H1 (cell line): ENCODE results near the gene ALG14. TPM values are rescaled to one million over a fixed set of nuclear protein-coding genes. Genes with fewer than 3 reads are reported as not detected.

Experiments
- CTCF ChIA-PET: fragments of 300-600 bp; sonication (Branson Sonifier 250); formaldehyde crosslinking; loops from one replicate; lab custom pipeline; 2021; ENCODE audit not compliant: partially characterized antibody; lab: Charles Lee
- POLR2A ChIA-PET: fragments of 300-600 bp; sonication (Branson Sonifier 250); formaldehyde crosslinking; loops from one replicate; lab custom pipeline; 2021; ENCODE audit warnings: inconsistent platforms; ENCODE audit not compliant: partially characterized antibody; lab: Charles Lee
- DNase-seq, 2 experiments: peaks; one replicate each; pipeline versions ENCODE4 v3.0.0 to v3.0.0-alpha.2; 2010 to 2022; ENCODE audit warnings: low spot score in 2 of 2, low read depth in 1 of 2, mixed read lengths in 1 of 2
- FAIRE-seq: peaks from 2 replicates; lab custom pipeline; 2011; peaks lifted over from hg19 to GRCh38; lab: Jason Lieb, UNC
- H2AFZ ChIP-seq: 2 replicates; pipeline ENCODE4 v1.8.1; 2012; ENCODE audit warnings: low read length, inconsistent platforms
- H2AK5ac ChIP-seq: 2 replicates; pipeline ENCODE4 v1.6.1; 2013; ENCODE audit warnings: low read depth, low read length
- H2BK120ac ChIP-seq: replicated peaks from 2 replicates; pipeline ENCODE3; 2013; ENCODE audit warnings: low read depth, low read length, inconsistent platforms
- H2BK12ac ChIP-seq: 2 replicates; pipeline ENCODE4 v1.6.1; 2013; ENCODE audit warnings: low read depth, low read length
- H2BK15ac ChIP-seq: 2 replicates; pipeline ENCODE4 v1.6.1; 2013; ENCODE audit warnings: low read length
- H2BK20ac ChIP-seq: 2 replicates; pipeline ENCODE4 v1.6.1; 2013; ENCODE audit warnings: low read length
- H2BK5ac ChIP-seq: 2 replicates; pipeline ENCODE4 v1.6.1; 2013; ENCODE audit warnings: low read depth, low read length
- H3K14ac ChIP-seq: 2 replicates; pipeline ENCODE4 v1.6.1; 2013; ENCODE audit warnings: inconsistent platforms; ENCODE audit not compliant: insufficient read length
- H3K18ac ChIP-seq: 2 replicates; pipeline ENCODE4 v1.6.1; 2013; ENCODE audit warnings: low read length; ENCODE audit errors: extremely low read depth
- H3K23ac ChIP-seq: 2 replicates; pipeline ENCODE4 v1.6.1; 2013; ENCODE audit warnings: inconsistent platforms; ENCODE audit not compliant: insufficient read length
- H3K23me2 ChIP-seq: 2 replicates; pipeline ENCODE4 v1.6.1; 2013; ENCODE audit warnings: low read depth, low read length
- H3K27ac ChIP-seq: 2 replicates; pipeline ENCODE4 v1.6.1; 2011; ENCODE audit warnings: low read depth, low read length, inconsistent platforms
- H3K27me3 ChIP-seq, 4 experiments: replicated peaks in 1 of 4; 1 replicate in 1 of 4; 2 replicates in 3 of 4; pipeline versions ENCODE4 v1.6.1 to v1.8.1; 2011 to 2013; ENCODE audit warnings: low read length in 3 of 4, mild to moderate bottlenecking in 3 of 4, inconsistent platforms in 2 of 4, mixed read lengths in 2 of 4, moderate library complexity in 1 of 4; ENCODE audit not compliant: control insufficient read depth in 3 of 4, insufficient read depth in 3 of 4; ENCODE audit errors: extremely low read depth in 1 of 4
- H3K36me3 ChIP-seq, 4 experiments: 2 replicates each; pipeline versions ENCODE4 v1.6.1 to v1.8.1; 2011 to 2013; ENCODE audit warnings: mild to moderate bottlenecking in 4 of 4, low read length in 3 of 4, moderate library complexity in 2 of 4, control low read depth in 1 of 4, inconsistent platforms in 1 of 4; ENCODE audit not compliant: insufficient read depth in 4 of 4, control insufficient read depth in 2 of 4
- H3K4ac ChIP-seq: replicated peaks from 2 replicates; pipeline ENCODE3; 2013; ENCODE audit warnings: low read length, low read depth, mixed read lengths, inconsistent platforms; ENCODE audit not compliant: insufficient read length
- H3K4me1 ChIP-seq, 4 experiments: replicated peaks in 1 of 4; 1 replicate in 1 of 4; 2 replicates in 3 of 4; pipeline versions ENCODE4 v1.6.1 to v1.8.1; 2011 to 2013; ENCODE audit warnings: low read length in 3 of 4, inconsistent platforms in 2 of 4, mixed read lengths in 1 of 4; ENCODE audit not compliant: insufficient read depth in 4 of 4, control insufficient read depth in 3 of 4
- H3K4me2 ChIP-seq, 2 experiments: 2 replicates each; pipeline versions ENCODE4 v1.6.1 to v1.8.1; 2011 to 2013; ENCODE audit warnings: low read depth in 2 of 2, low read length in 2 of 2, control low read depth in 1 of 2, inconsistent platforms in 1 of 2, mild to moderate bottlenecking in 1 of 2; ENCODE audit not compliant: insufficient read depth in 1 of 2
- H3K4me3 ChIP-seq, 4 experiments: fragments of 200-600, 300-600 bp in 1 of 4; sonication (generic), shearing (Covaris generic), sonication (Bioruptor Twin) in 1 of 4; 2 replicates each; pipeline versions ENCODE4 v1.5.1 to v1.8.1; 2011 to 2016; ENCODE audit warnings: low read length in 4 of 4, low read depth in 3 of 4, control low read depth in 2 of 4, inconsistent platforms in 2 of 4, mild to moderate bottlenecking in 2 of 4, mixed read lengths in 1 of 4, moderate library complexity in 1 of 4; ENCODE audit not compliant: insufficient read depth in 2 of 4; ENCODE audit errors: extremely low read depth in 1 of 4
- H3K56ac ChIP-seq: replicated peaks from 2 replicates; pipeline ENCODE3; 2013; ENCODE audit warnings: low read depth, mild to moderate bottlenecking, mixed read lengths, low read length, inconsistent platforms; ENCODE audit not compliant: insufficient read length
- H3K79me1 ChIP-seq: 2 replicates; pipeline ENCODE4 v1.6.1; 2013; ENCODE audit warnings: low read depth, low read length, control low read depth
- H3K79me2 ChIP-seq, 2 experiments: 2 replicates each; pipeline versions ENCODE4 v1.6.1 to v1.8.1; 2012 to 2013; ENCODE audit warnings: low read length in 2 of 2, mild to moderate bottlenecking in 2 of 2, inconsistent platforms in 1 of 2; ENCODE audit not compliant: insufficient read depth in 2 of 2, control insufficient read depth in 1 of 2
- H3K9ac ChIP-seq, 4 experiments: replicated peaks in 1 of 4; 1 replicate in 1 of 4; 2 replicates in 3 of 4; pipeline versions ENCODE4 v1.6.1 to v1.8.1; 2011 to 2013; ENCODE audit warnings: low read depth in 3 of 4, low read length in 3 of 4, control low read depth in 2 of 4, mild to moderate bottlenecking in 2 of 4, moderate library complexity in 2 of 4, inconsistent platforms in 1 of 4; ENCODE audit errors: extremely low read depth in 1 of 4
- H3K9me3 ChIP-seq, 2 experiments: 2 replicates each; pipeline versions ENCODE4 v1.6.1 to v1.8.1; 2012 to 2013; ENCODE audit warnings: mild to moderate bottlenecking in 2 of 2, moderate library complexity in 2 of 2, control low read depth in 1 of 2, inconsistent platforms in 1 of 2, low read depth in 1 of 2, low read length in 1 of 2, mixed read lengths in 1 of 2; ENCODE audit not compliant: insufficient read depth in 2 of 2
- H4K20me1 ChIP-seq, 2 experiments: replicated peaks in 1 of 2; 2 replicates each; pipeline versions ENCODE3 to v1.8.1; 2011 to 2013; ENCODE audit warnings: inconsistent platforms in 2 of 2, low read length in 2 of 2, mild to moderate bottlenecking in 1 of 2; ENCODE audit not compliant: insufficient read depth in 2 of 2, control insufficient read depth in 1 of 2
- H4K5ac ChIP-seq: 2 replicates; pipeline ENCODE4 v1.6.1; 2013; ENCODE audit warnings: low read length, low read depth, mixed read lengths, inconsistent platforms; ENCODE audit not compliant: insufficient read length
- H4K8ac ChIP-seq: 2 replicates; pipeline ENCODE4 v1.8.0; 2013; ENCODE audit warnings: mild to moderate bottlenecking, moderate library complexity, low read length, inconsistent platforms; ENCODE audit not compliant: insufficient read depth; ENCODE audit errors: extremely low read depth
- H4K91ac ChIP-seq: replicated peaks from 2 replicates; pipeline ENCODE3; 2013; ENCODE audit warnings: low read length, mixed read lengths, inconsistent platforms; ENCODE audit not compliant: insufficient read length
- BRCA1 ChIP-seq: IDR thresholded peaks from 2 replicates; pipeline ENCODE4 v1.6.1; 2012; ENCODE audit warnings: low read depth, low read length, improper control_type of control experiment
- CEBPB ChIP-seq: IDR thresholded peaks from 2 replicates; pipeline ENCODE4 v1.6.1; 2012; ENCODE audit warnings: low read depth, low read length
- CHD1 ChIP-seq: IDR thresholded peaks from 2 replicates; pipeline ENCODE4 v1.6.1; 2012; ENCODE audit warnings: low read depth, low read length, improper control_type of control experiment
- RAD21 ChIP-seq, 2 experiments: IDR thresholded peaks in 1 of 2; conservative IDR thresholded peaks in 1 of 2; 2 replicates each; pipeline ENCODE4 v1.6.1; 2011; ENCODE audit warnings: low read depth in 2 of 2, low read length in 2 of 2, improper control_type of control experiment in 1 of 2, inconsistent platforms in 1 of 2, mild to moderate bottlenecking in 1 of 2, moderate library complexity in 1 of 2
- RFX5 ChIP-seq: IDR thresholded peaks from 2 replicates; pipeline ENCODE4 v1.6.1; 2011; ENCODE audit warnings: low read depth, low read length, improper control_type of control experiment, borderline replicate concordance
- WGBS, 2 experiments: shearing (Covaris generic) in 1 of 2; methylation state at CpG; one replicate each; pipeline versions ENCODE4 v1.1.6 to v1.1.7; 2013 to 2015; ENCODE audit warnings: low lambda C conversion rate in 2 of 2, mixed read lengths in 2 of 2, inconsistent platforms in 1 of 2, low coverage in 1 of 2, missing lambda C conversion rate in 1 of 2; ENCODE audit not compliant: insufficient replicate concordance in 2 of 2, insufficient coverage in 1 of 2, insufficient read length in 1 of 2; ENCODE audit errors: extremely low coverage in 1 of 2, missing lambda C conversion rate in 1 of 2; 5-methylcytosine and 5-hydroxymethylcytosine counted together
- polyA plus RNA-seq, 7 experiments: library from polyadenylated mRNA; depleted of rRNA in 3 of 7; stranded (reverse) in 5 of 7; unstranded in 2 of 7; fragments of >200 nt in 5 of 7; fragments of 200-250 nt in 2 of 7; gene quantifications; 1 replicate in 5 of 7; 2 replicates in 1 of 7; 4 replicates in 1 of 7; pipeline versions ENCODE4 v1.2.1 to v1.2.3, GENCODE V29; 2011 to 2013; ENCODE audit warnings: missing spikeins in 2 of 7, mixed read lengths in 2 of 7
- total RNA-seq: library from RNA; stranded (reverse); fragmentation: NEBNext Ultra II Directional; extraction: Animal tissue kit (Norgen Biotek cat#: 25700); gene quantifications from 2 replicates; pipeline ENCODE4 v1.2.1, GENCODE V29; 2021
- TF ChIP-seq, protein P1 (sequence below): IDR thresholded peaks from 2 replicates; pipeline ENCODE4 v1.6.1; 2011; ENCODE audit warnings: low read length, improper control_type of control experiment

The ALG14 gene
- total and polyA plus RNA-seq, 2 of the 8 experiments (the other 6 are each of a cell fraction or from before 2014, with no cell fraction given) = 0.95 to 1.3 TPM

DNA sequence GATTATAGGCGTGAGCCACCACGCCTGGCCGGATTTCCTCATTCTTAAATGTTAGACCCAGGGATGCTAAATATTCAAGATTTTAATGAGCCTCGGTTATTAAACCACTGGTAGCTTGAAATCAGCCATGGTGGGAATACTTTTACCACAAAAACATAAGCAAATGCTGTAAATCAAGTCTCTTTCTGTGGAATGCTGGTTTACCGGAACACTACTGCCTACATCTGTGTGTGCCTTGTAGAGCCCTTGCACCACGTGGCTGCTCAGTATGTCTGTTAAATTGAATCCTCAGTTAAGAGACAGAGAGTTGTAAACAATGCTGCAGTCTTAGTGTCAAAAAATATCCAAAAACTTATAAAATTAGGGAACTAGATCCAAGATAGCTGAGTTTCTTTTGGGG, 119.0 kb downstream of the ALG14 start:
- H3K9ac ChIP-seq = no peak overlapping the region
- no peak for FAIRE-seq
- H4K91ac ChIP-seq = no peak overlapping the region
- WGBS, 2 experiments = 91% methylated on average over 6 of the region's 6 CpGs; no CpG with 5 or more reads in 1 of the 2 experiments
- no peak for TF ChIP-seq CHD1
- no peak for TF ChIP-seq RFX5
- TF ChIP-seq CEBPB = no peak
- TF ChIP-seq, protein P1, sequence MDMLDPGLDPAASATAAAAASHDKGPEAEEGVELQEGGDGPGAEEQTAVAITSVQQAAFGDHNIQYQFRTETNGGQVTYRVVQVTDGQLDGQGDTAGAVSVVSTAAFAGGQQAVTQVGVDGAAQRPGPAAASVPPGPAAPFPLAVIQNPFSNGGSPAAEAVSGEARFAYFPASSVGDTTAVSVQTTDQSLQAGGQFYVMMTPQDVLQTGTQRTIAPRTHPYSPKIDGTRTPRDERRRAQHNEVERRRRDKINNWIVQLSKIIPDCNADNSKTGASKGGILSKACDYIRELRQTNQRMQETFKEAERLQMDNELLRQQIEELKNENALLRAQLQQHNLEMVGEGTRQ = no peak
- TF ChIP-seq RAD21 (IDR thresholded peaks at IDR 0.05 in 1 of 2, conservative IDR thresholded peaks at IDR 0.05 in 1 of 2; ENCODE audit: low read depth in 2 of 2, low read length in 2 of 2) = no peak
- TF ChIP-seq BRCA1 = no peak
- TF ChIP-seq, all 59 proteins: peak for 0
- no peak overlapping the region for H2BK5ac ChIP-seq
- no peak overlapping the region for H3K56ac ChIP-seq
- H3K27ac ChIP-seq = no peak overlapping the region
- no peak overlapping the region for H2AK5ac ChIP-seq
- H3K4ac ChIP-seq = no peak overlapping the region
- H3K18ac ChIP-seq = no peak overlapping the region
- no peaks in the 10 kb centered on the region for H4K20me1 ChIP-seq
- H2BK120ac ChIP-seq = no peak overlapping the region
- H3K14ac ChIP-seq = no peak overlapping the region
- no peak overlapping the region for H2BK15ac ChIP-seq
- no peaks in the 10 kb centered on the region for H3K79me2 ChIP-seq
- H4K5ac ChIP-seq = no peak overlapping the region
- no peak overlapping the region for H3K4me2 ChIP-seq
- DNase-seq = no peak
- no peak overlapping the region for H2BK20ac ChIP-seq
- H3K9me3 ChIP-seq = no peaks in the 10 kb centered on the region
- H3K4me3 ChIP-seq = no peak overlapping the region
- H2BK12ac ChIP-seq = no peak overlapping the region
- H3K79me1 ChIP-seq = no peaks in the 10 kb centered on the region
- H3K23me2 ChIP-seq = no peaks in the 10 kb centered on the region
- CTCF ChIA-PET = interaction anchor here (0.6 to 1.6 kb wide), 4 partner anchors 10 to 692 kb away, joined by 3 to 4 read pairs (median 3); no protein-coding TSS in a partner anchor
- H3K4me1 ChIP-seq = peaks cover 0 to 6% (median 6%) of the 10 kb centered on the region in 4 experiments; a peak in 3 of 7 replicates
- H2AFZ ChIP-seq = no peak overlapping the region
- H3K36me3 ChIP-seq = no peaks in the 10 kb centered on the region
- POLR2A ChIA-PET = interaction anchor here (0.8 to 1.6 kb wide), 3 partner anchors 8 to 27 kb away, joined by 4 to 5 read pairs (median 5); partner anchors contain the start of gene CNN3
- no peak overlapping the region for H4K8ac ChIP-seq
- no peak overlapping the region for H3K23ac ChIP-seq
- no peaks in the 10 kb centered on the region for H3K27me3 ChIP-seq
